HepG2 (cell line): ENCODE results near the gene ZKSCAN3. TPM values are rescaled to one million over a fixed set of nuclear protein-coding genes. Genes with fewer than 3 reads are reported as not detected.

Experiments
- BHLHE40 ChIP-seq: IDR thresholded peaks from 2 replicates; pipeline ENCODE4 v1.6.1; 2011; ENCODE audit warnings: low read length, improper control_type of control experiment
- HMG20B ChIP-seq: conservative IDR thresholded peaks from 2 replicates; pipeline ENCODE4 v1.6.1; 2016; ENCODE audit warnings: missing genetic modification reagents, missing compliant biosample characterization
- HNF4G ChIP-seq, 2 experiments: sonication (generic) in 1 of 2; formaldehyde crosslinking in 1 of 2; IDR thresholded peaks; 2 replicates each; pipeline versions ENCODE4 v1.4.0 to v1.6.1; 2011 to 2020; ENCODE audit warnings: borderline replicate concordance in 2 of 2, low read depth in 2 of 2, mild to moderate bottlenecking in 2 of 2, low read length in 1 of 2, missing genetic modification reagents in 1 of 2, moderate library complexity in 1 of 2
- ISL2 ChIP-seq: sonication (generic); formaldehyde crosslinking; IDR thresholded peaks from 2 replicates; pipeline ENCODE4 v1.5.0; 2020; ENCODE audit warnings: missing genetic modification reagents
- ISX ChIP-seq: sonication (generic); formaldehyde crosslinking; conservative IDR thresholded peaks from 2 replicates; pipeline ENCODE4 v1.5.0; 2020; ENCODE audit warnings: missing genetic modification reagents
- KDM5A ChIP-seq: fragments of 200-600 bp; sonication (generic); IDR thresholded peaks from 2 replicates; pipeline ENCODE4 v1.7.0; 2018; ENCODE audit warnings: antibody characterized with exemption, mild to moderate bottlenecking, low read length, borderline replicate concordance
- KLF16 ChIP-seq, 2 experiments: sonication (generic) in 1 of 2; formaldehyde crosslinking in 1 of 2; IDR thresholded peaks; 2 replicates each; pipeline versions ENCODE4 v1.6.1 to v1.8.0; 2016 to 2023; ENCODE audit warnings: missing genetic modification reagents in 2 of 2, missing compliant biosample characterization in 1 of 2
- MEF2D ChIP-seq: sonication (generic); formaldehyde crosslinking; IDR thresholded peaks from 2 replicates; pipeline ENCODE4 v1.5.1; 2020; ENCODE audit warnings: mild to moderate bottlenecking, missing genetic modification reagents
- MEIS2 ChIP-seq: sonication (generic); formaldehyde crosslinking; IDR thresholded peaks from 2 replicates; pipeline ENCODE4 v1.9.0; 2021; ENCODE audit warnings: mild to moderate bottlenecking, missing genetic modification reagents
- SOX6 ChIP-seq, 2 experiments: fragments of 450-650 bp in 1 of 2; sonication (generic) in 1 of 2; formaldehyde crosslinking in 1 of 2; IDR thresholded peaks; 2 replicates each; pipeline versions ENCODE4 v1.4.0 to v1.6.1; 2017 to 2020; ENCODE audit warnings: antibody characterized with exemption in 1 of 2, mild to moderate bottlenecking in 1 of 2, missing genetic modification reagents in 1 of 2
- SRSF1 ChIP-seq: fragments of 200-400 bp; formaldehyde crosslinking; optimal IDR thresholded peaks from 2 replicates; pipeline ENCODE3; 2017; ENCODE audit warnings: mild to moderate bottlenecking, low read depth, low read length, moderate library complexity
- UBTF ChIP-seq: sonication (generic); formaldehyde crosslinking; IDR thresholded peaks from 2 replicates; pipeline ENCODE4 v1.4.0; 2020; ENCODE audit warnings: mild to moderate bottlenecking, missing genetic modification reagents
- ZKSCAN8 ChIP-seq: IDR thresholded peaks from 2 replicates; pipeline ENCODE4 v1.6.1; 2016; ENCODE audit warnings: borderline replicate concordance, missing genetic modification reagents, missing compliant biosample characterization
- ZNF280D ChIP-seq: sonication (generic); formaldehyde crosslinking; IDR thresholded peaks from 2 replicates; pipeline ENCODE4 v1.5.1; 2020; ENCODE audit warnings: mild to moderate bottlenecking, missing genetic modification reagents
- ZNF33A ChIP-seq: sonication (generic); formaldehyde crosslinking; IDR thresholded peaks from 2 replicates; pipeline ENCODE4 v1.5.1; 2020; ENCODE audit warnings: missing genetic modification reagents, mild to moderate bottlenecking, moderate library complexity, borderline replicate concordance
- ZNF382 ChIP-seq: sonication (generic); formaldehyde crosslinking; IDR thresholded peaks from 2 replicates; pipeline ENCODE4 v1.5.0; 2020; ENCODE audit warnings: missing genetic modification reagents, mild to moderate bottlenecking, borderline replicate concordance
- ZNF569 ChIP-seq: sonication (generic); formaldehyde crosslinking; IDR thresholded peaks from 2 replicates; pipeline ENCODE4 v1.5.0; 2020; ENCODE audit warnings: mild to moderate bottlenecking, missing genetic modification reagents, moderate library complexity, borderline replicate concordance
- ZNF644 ChIP-seq: IDR thresholded peaks from 2 replicates; pipeline ENCODE4 v1.6.1; 2016; ENCODE audit warnings: low read depth
- ZNF784 ChIP-seq: sonication (generic); formaldehyde crosslinking; IDR thresholded peaks from 2 replicates; pipeline ENCODE4 v1.5.1; 2020; ENCODE audit warnings: missing genetic modification reagents, mild to moderate bottlenecking, borderline replicate concordance
- polyA plus RNA-seq, 8 experiments: library from polyadenylated mRNA; depleted of rRNA in 3 of 8; stranded (reverse) in 7 of 8; unstranded in 1 of 8; fragments of >200 nt; fragmentation: Illumina TruSeq in 4 of 8; extraction: Trizol in 4 of 8; gene quantifications; 2 replicates each; pipeline versions ENCODE4 v1.2.1 to v1.2.3, GENCODE V29; 2011 to 2016; ENCODE audit warnings: low read depth in 4 of 8, missing spikeins in 1 of 8, mixed read lengths in 1 of 8; ENCODE audit not compliant: insufficient read depth in 1 of 8
- total RNA-seq, 5 experiments: library from RNA; depleted of rRNA; stranded (reverse); fragments of >200 nt; fragmentation: Illumina TruSeq; extraction: Trizol; gene quantifications; 2 replicates each; pipeline ENCODE4 v1.2.3, GENCODE V29; 2016; ENCODE audit warnings: low read depth in 1 of 5

Gene ZKSCAN3
- total and polyA plus RNA-seq, 2 of the 13 experiments (the other 11 are each of a cell fraction or from before 2014, with no cell fraction given) = 3.3 to 7.4 TPM

GRCh38 chr6:28383235-28384142, 33.7 kb downstream of the ZKSCAN3 start (continued):
- TF ChIP-seq ZNF382 (no peak), ZNF280D (CRISPR knock-in tag) (peak; percentile 81; the same call in 1 of the 2 replicates), UBTF (CRISPR knock-in tag) (peak; percentile 100), ZKSCAN8 (CRISPR knock-in tag) (0 out of 2 replicates have a peak, but pooled peaks have one; percentile 75), MEF2D (CRISPR knock-in tag) (peak; percentile 74), ZNF784 (CRISPR knock-in tag) (peak; percentile 98; the same call in 1 of the 2 replicates), MEIS2 (CRISPR knock-in tag) (peak; percentile 93), BHLHE40 (peak; percentile 100), ISL2 (CRISPR knock-in tag) (peak; percentile 53; the same call in 1 of the 2 replicates), ZNF569 (CRISPR knock-in tag) (0 out of 2 replicates have a peak, but pooled peaks have one; percentile 49), KLF16 (CRISPR knock-in tag; IDR thresholded peaks at IDR 0.05) (peak; percentile 53 to 97; a peak in 3 of 4 replicates), SOX6 (IDR thresholded peaks at IDR 0.05) (no peak), SOX6 (CRISPR knock-in tag; IDR thresholded peaks at IDR 0.05) (peak; percentile 91), ZNF33A (no peak; the same call in 1 of the 2 replicates), SRSF1 (no peak), KDM5A (peak; percentile 89), HNF4G (IDR thresholded peaks at IDR 0.05; ENCODE audit: borderline replicate concordance, low read depth, low read length) (peak; percentile 62), HNF4G (CRISPR knock-in tag; IDR thresholded peaks at IDR 0.05; ENCODE audit: borderline replicate concordance, low read depth) (peak; percentile 80; the same call in 1 of the 2 replicates), ISX (CRISPR knock-in tag) (no peak), HMG20B (CRISPR knock-in tag) (0 out of 2 replicates have a peak, but pooled peaks have one; percentile 39), ZNF644 (CRISPR knock-in tag) (0 out of 2 replicates have a peak, but pooled peaks have one; percentile 30)
